Suprapubic skin (tissue), 4 donors: Measurements from ENCODE around the gene ZNF774.
A peak's percentile ranks its signal among the peaks of the same experiment; 100 is the strongest.

Experiments used
- POLR2A ChIP-seq, 2 donors: fragments of 450-650 bp; IDR thresholded peaks; one replicate each; pipeline ENCODE4 v1.6.1; 2017; ENCODE audit warnings: antibody characterized with exemption in 2 of 2, mild to moderate bottlenecking in 2 of 2, moderate library complexity in 2 of 2
- POLR2AphosphoS5 ChIP-seq, 3 donors: sonication (generic); formaldehyde crosslinking; IDR thresholded peaks; one replicate each; pipeline ENCODE4 v1.6.1; 2017; ENCODE audit warnings: antibody characterized with exemption in 3 of 3
- TF ChIP-seq, protein P1 (sequence below), 2 donors: fragments of 200-600 bp in 1 of 2; fragments of 450-650 bp in 1 of 2; sonication (generic) in 1 of 2; IDR thresholded peaks; one replicate each; pipeline ENCODE4 v1.5.1; 2016 to 2019; ENCODE audit warnings: antibody characterized with exemption in 2 of 2, mild to moderate bottlenecking in 1 of 2, moderate library complexity in 1 of 2

DNA sequence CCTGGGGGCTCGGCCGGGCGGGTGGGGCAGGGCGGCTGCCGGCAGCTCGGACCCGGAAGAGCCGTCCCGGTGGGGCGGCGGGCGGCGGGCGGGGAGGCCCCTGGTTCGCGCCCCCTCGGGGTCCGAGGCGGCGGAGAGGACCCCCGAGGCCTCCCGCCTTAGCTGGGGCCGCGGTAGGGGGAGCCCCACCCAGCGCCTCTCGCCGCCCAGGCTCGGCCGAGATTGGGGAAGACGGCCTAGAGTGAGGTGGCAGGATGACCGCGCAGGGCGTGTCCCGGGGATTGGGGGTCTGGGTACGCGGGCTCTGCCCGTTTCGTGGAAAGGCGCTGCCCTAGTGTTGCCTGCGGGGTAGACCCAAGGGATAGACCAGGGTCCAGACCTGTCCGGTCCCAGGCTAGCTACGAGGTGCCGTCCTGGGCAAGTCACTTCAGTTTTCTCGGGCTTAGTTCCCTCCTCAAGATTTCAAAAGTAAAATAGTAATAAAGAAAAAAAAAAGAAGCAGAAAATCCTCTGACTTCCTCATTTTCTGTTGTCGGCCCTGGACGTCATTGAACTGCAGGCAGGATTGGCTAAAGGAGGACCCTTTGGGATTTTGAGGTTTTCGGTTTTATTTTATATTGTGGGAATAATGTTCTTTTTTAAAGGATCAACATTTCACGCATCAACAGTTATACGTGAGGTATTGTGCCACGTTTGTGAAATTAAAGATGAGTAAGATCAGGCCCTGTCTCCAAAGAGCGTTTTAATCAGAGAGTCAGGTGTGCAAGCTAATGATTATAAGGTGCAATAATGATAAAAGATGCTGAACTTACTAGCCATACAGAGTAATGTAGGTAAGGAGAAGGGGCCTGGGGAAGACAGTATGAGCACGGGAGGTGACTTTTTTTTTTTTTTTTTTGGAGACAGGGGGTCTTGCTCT, 36.6 kb downstream of the ZNF774 start:
- TF ChIP-seq POLR2AphosphoS5 (IDR thresholded peaks at IDR 0.05) (no peak), POLR2A (IDR thresholded peaks at IDR 0.05) (peak in 1 of 2 donors; percentile 36)
- TF ChIP-seq, protein P1, sequence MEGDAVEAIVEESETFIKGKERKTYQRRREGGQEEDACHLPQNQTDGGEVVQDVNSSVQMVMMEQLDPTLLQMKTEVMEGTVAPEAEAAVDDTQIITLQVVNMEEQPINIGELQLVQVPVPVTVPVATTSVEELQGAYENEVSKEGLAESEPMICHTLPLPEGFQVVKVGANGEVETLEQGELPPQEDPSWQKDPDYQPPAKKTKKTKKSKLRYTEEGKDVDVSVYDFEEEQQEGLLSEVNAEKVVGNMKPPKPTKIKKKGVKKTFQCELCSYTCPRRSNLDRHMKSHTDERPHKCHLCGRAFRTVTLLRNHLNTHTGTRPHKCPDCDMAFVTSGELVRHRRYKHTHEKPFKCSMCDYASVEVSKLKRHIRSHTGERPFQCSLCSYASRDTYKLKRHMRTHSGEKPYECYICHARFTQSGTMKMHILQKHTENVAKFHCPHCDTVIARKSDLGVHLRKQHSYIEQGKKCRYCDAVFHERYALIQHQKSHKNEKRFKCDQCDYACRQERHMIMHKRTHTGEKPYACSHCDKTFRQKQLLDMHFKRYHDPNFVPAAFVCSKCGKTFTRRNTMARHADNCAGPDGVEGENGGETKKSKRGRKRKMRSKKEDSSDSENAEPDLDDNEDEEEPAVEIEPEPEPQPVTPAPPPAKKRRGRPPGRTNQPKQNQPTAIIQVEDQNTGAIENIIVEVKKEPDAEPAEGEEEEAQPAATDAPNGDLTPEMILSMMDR (IDR thresholded peaks at IDR 0.05) = no peak
